NCI-H345 treated with DMSO at 0.1 percent for 48 hours (cell line): ENCODE measurements around the gene UBIAD1.
"Not testable (repeated sequence)": the region's sequence is repeated elsewhere in the genome, so short reads cannot be mapped to it uniquely, and the experiment has no call there.

Experiments used
- DNase-seq: peaks from one replicate; lab custom pipeline; 2025; ENCODE audit not compliant: unreplicated experiment; lab: John Stamatoyannopoulos, UW

UBIAD1 gene

DNA sequence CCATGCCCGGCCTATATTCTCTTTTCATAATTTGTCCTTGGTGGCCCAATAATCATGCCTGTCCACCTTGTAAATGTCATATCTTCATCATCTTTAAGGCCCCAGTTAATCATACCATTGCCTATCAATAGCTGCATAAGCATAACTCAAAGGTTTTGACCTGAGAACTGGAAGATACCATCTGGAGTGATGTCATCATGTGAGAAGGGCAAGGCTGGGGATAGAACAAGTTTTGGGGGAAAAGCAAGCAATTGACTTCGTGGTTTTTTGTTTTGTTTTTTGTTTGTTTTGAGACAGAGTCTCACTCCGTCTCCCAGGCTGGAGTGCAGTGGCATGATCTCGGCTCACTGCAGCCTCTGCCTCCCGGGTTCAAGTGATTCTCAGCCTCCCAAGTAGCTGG, 6.2 kb downstream of the UBIAD1 start:
- DNase-seq, result no peak

DNA sequence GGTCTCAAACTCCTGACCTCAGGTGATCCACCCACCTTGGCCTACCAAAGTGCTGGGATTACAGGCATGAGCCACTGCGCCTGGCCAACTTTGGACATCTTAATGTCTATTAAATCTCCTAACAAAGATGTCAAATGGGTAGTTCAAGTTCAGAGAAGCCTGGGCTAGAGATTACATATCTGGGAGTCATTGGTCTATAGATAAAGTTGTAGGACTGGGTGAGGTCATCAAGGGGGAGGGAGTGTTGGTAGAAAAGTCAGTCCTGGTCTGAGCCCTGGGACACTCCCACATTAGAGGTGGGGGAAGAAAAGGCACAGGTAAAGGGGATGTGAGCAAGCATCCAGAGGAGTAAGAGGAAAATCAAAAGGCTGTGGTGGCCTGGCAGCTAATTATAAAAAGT, 6.6 kb downstream of the UBIAD1 start:
- no peak for DNase-seq

DNA sequence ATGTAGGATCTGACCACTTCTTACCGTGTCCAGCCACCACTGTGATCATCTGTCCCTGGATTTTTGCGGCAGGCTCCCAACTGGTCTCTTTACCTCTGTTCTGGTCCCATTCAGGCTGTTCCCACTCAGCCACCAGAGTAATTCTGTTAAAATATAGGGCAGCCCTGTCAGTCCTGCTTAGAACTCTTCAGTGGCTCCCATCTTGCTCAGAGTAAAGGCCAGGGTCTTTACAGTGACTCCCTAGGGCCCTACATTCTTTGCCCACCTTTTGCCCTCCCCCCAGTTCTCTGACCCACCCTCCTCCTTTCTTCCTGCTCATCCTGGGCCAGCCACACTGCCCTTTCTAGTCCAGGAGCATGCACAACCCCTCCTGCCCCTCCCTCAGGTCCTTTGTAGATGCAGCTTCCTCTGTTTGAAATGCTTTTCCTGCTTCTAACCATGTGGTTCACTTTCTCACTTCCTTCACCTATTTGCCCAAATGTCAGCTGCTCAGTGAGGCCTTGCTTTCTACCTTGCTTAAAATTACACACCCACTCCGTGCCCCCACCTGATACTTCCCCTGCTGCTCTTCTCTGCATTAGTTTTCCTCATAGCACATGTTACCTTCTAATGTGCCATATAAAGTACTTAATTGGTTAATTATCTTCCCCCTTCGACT, 7.8 kb downstream of the UBIAD1 start:
- DNase-seq, result no peak

DNA sequence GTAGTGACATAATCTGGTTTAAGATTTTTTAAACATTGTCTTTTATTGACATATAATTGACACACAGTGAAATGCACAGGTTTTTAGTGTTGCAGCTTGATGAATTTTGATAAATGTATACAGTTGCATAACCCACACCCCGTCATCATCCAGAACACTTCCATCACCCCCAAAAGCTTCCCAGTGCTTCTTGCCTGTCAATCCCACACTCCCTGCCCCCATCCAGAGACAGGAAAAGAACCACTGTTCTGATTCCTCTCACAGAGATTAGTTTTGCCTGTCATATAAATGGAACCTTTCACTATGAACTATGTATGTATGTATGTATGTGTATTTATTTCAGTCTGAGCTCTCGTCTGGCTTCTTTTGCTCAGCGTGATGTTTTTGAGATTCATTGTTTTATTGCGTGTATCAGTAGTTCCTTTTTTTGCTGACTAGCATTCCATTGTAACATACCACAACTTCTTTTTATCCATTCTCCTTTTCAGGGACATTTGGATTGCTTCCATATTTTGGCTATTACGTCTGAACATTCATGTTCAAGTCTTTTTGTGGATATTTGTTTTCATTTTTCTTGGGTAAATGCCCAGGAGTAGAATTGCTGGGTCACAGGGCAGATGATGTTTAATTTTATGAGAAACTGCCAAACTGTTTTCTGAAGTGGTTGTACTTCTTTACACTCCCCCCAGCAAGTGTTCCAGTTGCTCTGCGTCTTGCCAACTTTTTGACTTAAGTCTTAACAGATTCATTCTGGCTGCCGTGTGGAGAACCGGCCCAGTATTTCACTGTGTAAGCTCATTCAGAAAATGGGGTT, 8.7 kb downstream of the UBIAD1 start:
- no peak for DNase-seq

DNA sequence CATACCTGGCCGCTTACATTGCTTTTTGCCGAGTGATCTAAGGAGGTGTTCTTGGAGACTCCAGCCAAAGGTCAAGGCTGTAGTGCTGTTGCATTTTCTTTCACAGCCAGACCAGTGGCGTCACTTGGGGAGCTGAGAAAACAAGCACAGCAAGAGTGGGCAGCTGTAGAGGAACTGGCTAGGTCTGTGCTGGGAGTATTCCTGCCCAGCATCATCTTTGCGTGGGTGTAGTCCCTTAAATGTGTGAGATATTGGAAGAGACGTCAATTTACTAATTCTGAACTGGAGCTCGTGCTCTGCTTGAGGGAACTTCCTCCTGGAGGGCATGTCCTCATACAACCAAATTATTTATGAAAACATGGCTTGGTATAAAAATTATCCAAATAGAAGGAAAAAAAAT, 10.2 kb downstream of the UBIAD1 start:
- DNase-seq, result no peak

DNA sequence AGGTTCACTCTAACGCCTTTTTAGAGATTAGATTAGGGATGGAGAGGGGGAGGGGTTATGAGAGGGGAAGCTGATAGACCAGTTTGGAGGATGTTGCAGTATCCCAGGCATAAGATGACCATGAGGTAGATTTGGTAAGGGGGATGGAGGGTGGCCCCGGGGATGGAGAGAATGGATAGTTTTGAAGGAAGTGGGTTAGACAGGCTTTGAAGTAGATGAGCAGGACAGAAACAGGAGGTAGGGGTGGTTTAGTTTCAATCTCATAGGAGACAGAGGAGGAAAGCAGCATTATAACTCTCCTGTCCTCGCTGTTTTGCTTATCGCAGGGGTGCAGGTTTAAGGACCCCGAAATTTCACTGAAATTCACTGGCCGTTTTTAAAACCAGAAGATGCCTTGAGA, 11.8 kb downstream of the UBIAD1 start:
- no peak for DNase-seq

DNA sequence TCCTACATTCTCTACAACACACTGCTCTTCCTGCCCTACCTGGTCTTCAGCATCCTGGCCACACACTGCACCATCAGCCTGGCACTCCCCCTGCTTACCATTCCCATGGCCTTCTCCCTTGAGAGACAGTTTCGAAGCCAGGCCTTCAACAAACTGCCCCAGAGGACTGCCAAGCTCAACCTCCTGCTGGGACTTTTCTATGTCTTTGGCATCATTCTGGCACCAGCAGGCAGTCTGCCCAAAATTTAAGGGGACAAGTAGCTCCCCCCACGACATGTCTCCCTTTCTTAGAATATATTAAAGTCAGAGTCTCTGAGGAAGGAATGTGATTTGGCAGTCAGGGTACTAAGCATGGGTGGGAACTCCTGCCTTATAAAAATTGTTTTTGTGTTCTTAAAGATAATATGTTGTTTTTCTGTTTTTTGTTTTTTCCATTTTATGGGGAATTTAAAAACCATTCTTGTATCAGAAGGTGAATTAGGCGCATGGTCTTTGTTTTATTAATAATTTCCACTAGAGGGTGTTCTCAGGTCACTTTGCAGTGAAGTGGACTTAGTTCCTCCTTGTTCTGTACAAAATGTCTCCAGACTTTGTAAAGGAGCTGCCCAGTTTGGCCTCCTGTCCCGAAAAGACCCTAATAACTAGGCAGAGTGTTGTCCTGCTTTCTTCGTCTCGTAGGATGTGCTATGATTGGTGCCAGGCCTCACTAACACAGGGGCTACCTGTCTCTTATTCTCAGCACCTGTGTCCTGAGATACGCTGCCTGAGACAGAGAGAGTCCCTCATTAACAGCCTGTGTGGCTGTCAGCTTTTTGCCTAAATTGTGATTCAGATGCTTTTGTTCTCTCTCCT, 13.1 kb downstream of the UBIAD1 start:
- no peak for DNase-seq

DNA sequence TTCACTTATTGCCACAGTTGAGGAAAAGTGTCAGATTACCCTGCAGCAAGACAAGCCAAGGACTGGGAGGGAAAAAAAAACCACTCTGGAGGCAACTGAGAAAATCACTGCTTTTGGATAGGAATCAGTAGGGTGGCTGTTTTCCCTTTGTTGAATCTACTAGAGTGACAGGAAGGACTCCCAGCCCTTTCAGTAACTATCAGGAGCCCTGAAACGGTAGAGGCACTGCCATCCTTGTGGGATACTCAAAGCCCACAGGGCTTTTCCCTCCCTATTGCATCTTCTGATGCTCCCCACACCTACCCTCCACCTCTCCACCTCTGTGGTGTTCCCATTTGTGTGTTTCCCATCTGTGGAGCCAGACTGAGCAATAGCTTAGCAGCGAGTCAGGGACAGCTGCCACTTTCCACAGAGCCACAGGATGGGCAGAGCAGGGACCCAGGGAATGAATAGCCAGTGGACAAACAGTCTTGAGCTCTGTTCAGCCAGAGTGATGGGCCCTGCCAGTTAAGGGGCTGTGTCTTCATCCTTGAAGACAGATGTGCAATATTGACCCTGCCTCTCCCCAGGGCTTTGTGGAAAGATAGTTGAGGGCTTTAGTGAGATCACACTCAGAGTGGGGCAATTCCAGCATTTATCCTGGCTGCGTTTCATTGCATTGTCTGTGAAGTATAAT, 13.9 kb downstream of the UBIAD1 start:
- DNase-seq, result no peak

DNA sequence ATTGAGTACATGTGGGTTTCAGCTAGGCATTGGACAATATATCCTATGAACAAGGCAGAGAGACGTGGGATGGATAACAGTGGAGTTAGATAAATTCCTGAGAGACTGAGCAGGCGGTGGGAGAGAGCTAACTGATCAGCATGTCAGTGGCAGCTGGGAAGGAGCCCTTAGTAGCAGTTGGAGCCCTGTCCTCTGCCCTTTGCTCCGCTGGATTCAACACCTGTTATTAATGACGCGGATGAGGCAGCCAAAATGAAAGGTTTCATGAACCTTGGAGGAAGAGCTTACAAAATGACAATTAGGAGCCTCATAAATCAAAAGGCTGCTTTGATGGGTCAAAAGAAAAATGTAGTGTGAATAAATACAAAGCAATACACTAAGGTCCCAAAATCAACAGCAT, 16.1 kb downstream of the UBIAD1 start:
- DNase-seq, result no peak

DNA sequence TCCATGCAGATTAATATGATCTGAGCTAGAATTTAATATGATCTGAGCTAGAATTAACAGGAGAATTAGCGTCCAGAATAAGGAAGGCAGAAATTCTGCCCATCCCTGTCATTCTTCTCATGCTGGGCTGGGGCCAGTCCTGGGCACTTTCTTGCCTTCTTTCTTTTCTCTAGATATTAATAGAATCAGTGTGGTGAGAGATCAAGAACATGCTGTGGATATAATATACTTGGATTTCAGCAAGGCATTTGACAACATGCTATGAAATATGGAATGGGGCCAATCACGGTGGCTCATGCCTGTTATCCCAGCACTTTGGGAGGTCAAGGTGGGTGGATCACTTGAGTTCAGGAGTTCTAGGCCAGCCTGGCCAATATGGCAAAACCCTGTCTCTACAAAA, 18.1 kb downstream of the UBIAD1 start:
- no peak for DNase-seq

DNA sequence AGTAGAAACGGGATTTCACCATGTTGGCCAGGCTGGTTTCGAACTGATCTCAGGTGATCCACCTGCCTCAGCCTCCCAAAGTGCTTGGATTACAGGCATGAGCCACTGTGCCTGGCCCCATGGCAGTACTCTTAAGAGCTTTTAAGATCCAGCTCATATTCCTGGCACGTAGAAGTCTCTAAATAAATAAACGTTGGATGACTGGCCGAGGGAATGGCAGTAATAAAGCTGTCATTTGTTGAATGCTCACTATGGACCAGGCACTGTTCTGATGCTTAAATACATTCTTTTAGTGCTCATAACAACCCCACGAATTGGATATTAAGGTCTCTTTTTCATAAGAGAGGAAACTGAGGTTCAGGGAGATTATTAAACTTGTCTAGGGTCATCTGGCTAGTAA, 20.9 kb downstream of the UBIAD1 start:
- DNase-seq, result no peak

DNA sequence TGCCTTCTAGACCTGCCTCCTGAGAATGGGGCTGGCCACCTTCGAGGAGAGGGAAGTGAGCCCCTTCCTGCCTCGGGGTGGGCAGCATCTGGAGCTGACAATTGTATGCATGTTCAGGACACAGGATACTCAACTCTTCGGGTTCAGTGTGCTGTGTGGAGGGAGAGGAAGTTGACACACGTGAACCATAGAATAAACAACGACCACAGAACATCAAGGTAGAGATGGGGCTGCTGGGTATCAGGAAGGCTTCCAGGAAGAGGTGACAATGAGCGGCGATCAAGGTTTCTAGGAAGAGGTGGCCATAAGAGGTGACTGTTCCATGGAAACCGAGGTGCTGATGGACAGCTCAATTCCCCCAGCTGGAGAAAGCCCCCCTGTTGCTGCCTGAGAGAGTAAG, 22.0 kb downstream of the UBIAD1 start:
- DNase-seq, result no peak

DNA sequence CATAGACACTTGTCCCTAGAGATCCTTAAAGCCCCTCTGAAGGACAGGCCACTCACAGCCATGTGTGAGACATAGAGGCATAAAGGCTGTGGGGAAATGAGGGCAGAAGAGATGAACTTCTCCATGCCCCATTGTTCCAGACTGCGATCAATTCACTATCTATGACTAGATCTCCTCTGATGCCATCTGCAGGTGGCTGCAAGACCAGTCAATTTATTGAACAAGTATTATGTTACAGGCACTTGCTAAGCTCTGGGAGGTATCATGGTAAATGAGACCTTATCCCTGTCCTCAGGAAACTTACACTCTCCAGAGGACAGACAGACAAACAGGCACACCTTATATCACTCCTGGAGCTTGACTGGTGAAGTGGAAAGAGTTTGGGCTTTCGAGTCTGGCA, 22.9 kb downstream of the UBIAD1 start:
- no peak for DNase-seq

DNA sequence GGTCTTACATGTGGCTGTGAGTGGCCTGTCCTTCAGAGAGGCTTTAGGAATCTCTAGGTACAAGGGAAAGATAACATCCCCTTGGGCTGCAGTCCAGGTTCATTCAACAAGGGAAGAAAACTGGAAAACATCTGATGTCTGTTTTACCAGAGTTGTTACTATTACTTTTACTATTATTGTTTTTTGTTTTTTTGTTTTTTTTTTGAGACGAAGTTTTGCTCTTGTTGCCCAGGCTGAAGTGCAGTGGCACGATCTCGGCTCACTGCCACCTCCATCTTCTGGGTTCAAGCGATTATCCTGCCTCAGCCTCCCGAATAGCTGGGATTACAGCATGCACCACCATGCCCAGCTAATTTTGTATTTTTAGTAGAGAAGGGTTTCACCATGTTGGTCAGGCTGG, 24.8 kb downstream of the UBIAD1 start:
- not testable (repeated sequence) for DNase-seq

DNA sequence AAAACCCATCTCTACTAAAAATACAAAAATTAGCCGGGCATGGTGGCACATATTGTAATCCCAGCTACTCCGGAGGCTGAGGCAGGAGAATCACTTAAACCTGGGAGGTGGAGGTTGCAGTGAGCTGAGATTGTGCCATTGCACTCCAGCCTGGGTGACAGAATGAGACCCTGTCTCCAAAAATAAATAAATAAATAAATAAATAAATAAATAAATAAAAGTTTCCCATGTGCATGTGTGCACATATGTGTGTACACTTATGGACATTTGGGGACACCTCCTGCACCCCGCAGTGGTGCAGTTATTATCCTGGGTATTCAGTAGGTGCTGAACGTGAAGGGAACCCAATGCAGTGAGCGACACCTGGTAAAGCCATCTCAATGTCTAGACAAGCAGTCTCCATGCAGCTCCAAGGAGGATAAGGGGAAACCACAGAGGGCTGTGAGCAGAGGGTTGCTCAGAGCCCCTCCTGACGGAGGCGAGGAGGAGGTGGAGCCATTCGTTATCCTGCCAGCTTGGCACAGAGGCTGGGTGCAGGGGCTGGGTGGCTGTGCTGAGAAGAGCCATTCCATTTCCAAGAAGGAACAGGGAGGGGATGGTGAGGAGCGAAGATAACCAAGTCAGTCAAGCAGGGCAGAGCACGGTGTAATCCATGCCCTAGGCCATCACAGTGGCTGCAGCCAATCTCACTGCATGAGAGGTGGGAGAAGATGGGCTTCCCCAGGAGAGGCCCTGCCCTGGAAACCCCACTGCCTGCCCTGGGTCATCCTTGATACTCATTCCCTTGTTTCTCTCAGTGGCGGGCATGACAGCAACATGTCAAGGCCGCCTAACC, 25.6 kb downstream of the UBIAD1 start:
- no peak for DNase-seq

DNA sequence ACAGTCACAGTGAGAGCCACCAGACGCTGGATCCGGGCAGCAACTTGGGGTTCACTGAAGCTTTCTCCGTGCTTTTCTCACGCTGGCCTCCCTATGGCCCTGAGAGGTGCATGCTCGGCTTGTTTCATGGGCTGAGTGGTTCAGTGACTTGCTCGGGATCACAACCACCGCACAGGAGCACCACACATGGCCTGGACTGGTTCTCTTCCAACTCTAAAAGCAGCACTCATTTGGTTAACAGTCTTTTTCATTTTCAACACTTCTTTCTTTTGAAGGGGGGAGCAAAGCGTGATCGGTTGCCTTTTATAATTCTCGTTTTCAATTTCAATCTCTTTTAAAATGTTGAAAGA, 26.2 kb downstream of the UBIAD1 start:
- no peak for DNase-seq

DNA sequence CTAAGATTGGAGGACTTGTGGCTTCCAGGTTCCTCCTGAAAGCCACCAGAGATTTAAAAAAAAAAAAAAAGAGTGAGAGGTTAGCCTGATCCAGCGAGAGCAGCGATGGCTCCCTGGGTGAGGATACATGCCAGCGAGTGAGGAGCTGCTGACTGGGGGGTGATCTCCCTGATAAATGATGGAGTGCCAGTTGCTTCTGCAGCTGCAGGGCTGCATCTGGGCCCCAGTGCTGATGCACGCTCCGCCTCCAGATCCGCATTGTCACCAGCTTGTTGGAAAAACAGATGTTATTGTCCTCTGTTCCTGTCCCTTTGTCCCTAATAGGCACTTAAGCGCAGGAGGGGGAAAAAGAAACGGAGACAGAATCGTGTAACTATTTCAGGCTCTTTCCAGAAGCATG, 28.6 kb downstream of the UBIAD1 start:
- DNase-seq, result peak; percentile 20

DNA sequence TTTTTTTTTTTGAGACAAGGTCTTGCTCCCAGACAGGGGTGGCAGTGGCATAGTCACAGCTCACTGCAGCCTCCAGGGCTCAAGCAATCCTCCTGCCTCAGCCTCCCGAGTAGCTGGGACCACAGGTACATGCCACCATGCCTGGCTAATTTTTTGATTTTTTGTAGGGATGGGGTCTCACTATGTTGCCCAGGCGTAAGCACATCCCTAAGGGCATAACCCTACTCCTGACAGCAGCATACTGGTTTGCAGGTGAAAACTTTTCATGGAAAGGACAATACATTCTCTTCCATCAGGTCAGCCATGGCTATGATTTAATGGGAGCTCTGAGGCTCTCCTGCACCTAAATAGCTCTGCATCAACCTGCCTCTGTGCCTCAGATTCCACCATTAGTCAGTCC, 29.4 kb downstream of the UBIAD1 start:
- no peak for DNase-seq

DNA sequence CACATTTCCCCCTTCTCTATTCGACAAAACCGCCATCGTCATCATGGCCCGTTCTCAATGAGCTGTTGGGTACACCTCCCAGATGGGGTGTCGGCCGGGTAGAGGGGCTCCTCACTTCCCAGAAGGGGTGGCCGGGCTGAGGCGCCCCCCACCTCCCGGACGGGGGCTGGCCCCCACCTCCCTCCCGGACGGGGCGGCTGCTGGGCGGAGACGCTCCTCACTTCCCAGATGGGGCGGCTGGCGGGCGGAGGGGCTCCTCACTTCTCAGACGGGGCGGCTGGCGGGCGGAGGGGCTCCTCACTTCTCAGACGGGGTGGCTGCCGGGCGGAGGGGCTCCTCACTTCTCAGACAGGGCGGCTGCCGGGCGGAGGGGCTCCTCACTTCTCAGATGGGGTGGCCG, 32.5 kb downstream of the UBIAD1 start:
- DNase-seq, result not testable (repeated sequence)

DNA sequence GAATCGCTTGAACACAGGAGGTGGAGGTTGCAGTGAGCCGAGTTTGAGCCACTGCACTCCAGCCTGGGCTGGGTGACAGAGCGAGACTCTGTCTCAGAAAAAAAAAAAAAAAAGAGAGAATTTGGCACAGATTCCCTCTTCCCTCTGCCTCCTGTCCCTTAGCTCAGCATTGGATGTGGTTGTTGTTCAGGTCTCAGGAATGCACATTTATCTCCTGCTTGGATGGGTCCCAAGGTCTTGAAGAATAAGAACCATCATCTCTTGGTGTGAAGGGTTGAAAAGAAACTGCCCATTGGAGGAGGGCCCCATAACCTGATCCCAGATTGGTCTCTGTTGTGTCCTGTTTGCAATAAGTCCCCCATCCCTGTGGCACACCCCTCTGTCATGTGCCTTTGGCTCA, 34.9 kb downstream of the UBIAD1 start:
- DNase-seq, result no peak
